HepG2 (cell line): ENCODE measurements around the gene PLAA. TPM values are rescaled to one million over a fixed set of nuclear protein-coding genes. Genes with fewer than 3 reads are reported as not detected.

Source experiments
- ATM ChIP-seq: fragments of 450-650 bp; IDR thresholded peaks from 2 replicates; pipeline ENCODE4 v1.7.1; 2017; ENCODE audit warnings: mild to moderate bottlenecking, borderline replicate concordance
- CAMTA2 ChIP-seq: sonication (generic); formaldehyde crosslinking; IDR thresholded peaks from 2 replicates; pipeline ENCODE4 v1.4.0; 2020; ENCODE audit warnings: mild to moderate bottlenecking, missing genetic modification reagents, borderline replicate concordance
- CC2D1A ChIP-seq: sonication (generic); formaldehyde crosslinking; IDR thresholded peaks from 2 replicates; pipeline ENCODE4 v1.8.1; 2023; ENCODE audit warnings: mild to moderate bottlenecking, missing genetic modification reagents
- CEBPG ChIP-seq: IDR thresholded peaks from 2 replicates; pipeline ENCODE4 v1.6.1; 2016
- E2F5 ChIP-seq: sonication (generic); formaldehyde crosslinking; conservative IDR thresholded peaks from 2 replicates; pipeline ENCODE4 v1.4.0; 2020; ENCODE audit warnings: missing genetic modification reagents
- ETV6 ChIP-seq: sonication (generic); formaldehyde crosslinking; conservative IDR thresholded peaks from 2 replicates; pipeline ENCODE4 v1.4.0; 2020; ENCODE audit warnings: missing genetic modification reagents
- FIP1L1 ChIP-seq: fragments of 200-400 bp; formaldehyde crosslinking; IDR thresholded peaks from 2 replicates; pipeline ENCODE4 v1.6.1; 2018; ENCODE audit warnings: low read depth, mild to moderate bottlenecking, low read length, moderate library complexity, borderline replicate concordance; ENCODE audit not compliant: insufficient read depth
- GLI4 ChIP-seq: sonication (generic); formaldehyde crosslinking; IDR thresholded peaks from 2 replicates; pipeline ENCODE4 v1.5.1; 2020; ENCODE audit warnings: missing genetic modification reagents, mild to moderate bottlenecking, moderate library complexity, borderline replicate concordance
- GPN1 ChIP-seq: sonication (generic); formaldehyde crosslinking; IDR thresholded peaks from 2 replicates; pipeline ENCODE4 v1.5.1; 2020; ENCODE audit warnings: missing genetic modification reagents, borderline replicate concordance
- MBNL3 ChIP-seq: fragments of 250-450 bp; sonication (Bioruptor Pico); conservative IDR thresholded peaks from 2 replicates; pipeline ENCODE4 v1.8.0; 2022; ENCODE audit warnings: mild to moderate bottlenecking, inconsistent platforms
- NPAS2 ChIP-seq: sonication (generic); formaldehyde crosslinking; IDR thresholded peaks from 2 replicates; pipeline ENCODE4 v1.8.0; 2022; ENCODE audit warnings: mild to moderate bottlenecking, missing genetic modification reagents, borderline replicate concordance
- PCBP2 ChIP-seq: fragments of 200-400 bp; formaldehyde crosslinking; optimal IDR thresholded peaks from 2 replicates; pipeline ENCODE3; 2018; ENCODE audit warnings: low read length, low read depth; ENCODE audit not compliant: poor library complexity, severe bottlenecking
- PTBP1 ChIP-seq: fragments of 200-400 bp; formaldehyde crosslinking; IDR thresholded peaks from 2 replicates; pipeline ENCODE4 v1.6.1; 2018; ENCODE audit warnings: low read length, low read depth; ENCODE audit not compliant: poor library complexity, severe bottlenecking
- SOX5 ChIP-seq: IDR thresholded peaks from 2 replicates; pipeline ENCODE4 v1.6.1; 2016; ENCODE audit warnings: borderline replicate concordance
- TARDBP ChIP-seq: sonication (generic); formaldehyde crosslinking; IDR thresholded peaks from 2 replicates; pipeline ENCODE4 v1.8.0; 2022; ENCODE audit warnings: mild to moderate bottlenecking, missing genetic modification reagents
- TCF7 ChIP-seq: sonication (generic); IDR thresholded peaks from 2 replicates; pipeline ENCODE4 v1.6.1; 2016; ENCODE audit warnings: antibody characterized with exemption, low read depth
- WIZ ChIP-seq: sonication (generic); formaldehyde crosslinking; IDR thresholded peaks from 2 replicates; pipeline ENCODE4 v1.5.1; 2020; ENCODE audit warnings: mild to moderate bottlenecking, missing genetic modification reagents
- ZNF101 ChIP-seq: sonication (generic); formaldehyde crosslinking; IDR thresholded peaks from 2 replicates; pipeline ENCODE4 v1.4.0; 2020; ENCODE audit warnings: mild to moderate bottlenecking, low read depth, missing genetic modification reagents, borderline replicate concordance
- ZNF142 ChIP-seq: sonication (generic); formaldehyde crosslinking; IDR thresholded peaks from 2 replicates; pipeline ENCODE4 v1.4.0; 2020; ENCODE audit warnings: missing genetic modification reagents
- ZNF225 ChIP-seq: sonication (generic); formaldehyde crosslinking; IDR thresholded peaks from 2 replicates; pipeline ENCODE4 v1.4.0; 2020; ENCODE audit warnings: mild to moderate bottlenecking, missing genetic modification reagents
- ZNF274 ChIP-seq: sonication (generic); formaldehyde crosslinking; IDR thresholded peaks from 2 replicates; pipeline ENCODE4 v1.5.1; 2020; ENCODE audit warnings: mild to moderate bottlenecking, missing genetic modification reagents
- ZNF337 ChIP-seq: sonication (generic); formaldehyde crosslinking; IDR thresholded peaks from 2 replicates; pipeline ENCODE4 v1.5.1; 2020; ENCODE audit warnings: missing genetic modification reagents, low read depth, mild to moderate bottlenecking, borderline replicate concordance
- ZNF747 ChIP-seq: sonication (generic); formaldehyde crosslinking; IDR thresholded peaks from 2 replicates; pipeline ENCODE4 v1.8.1; 2023; ENCODE audit warnings: missing genetic modification reagents, mild to moderate bottlenecking, borderline replicate concordance
- polyA plus RNA-seq, 8 experiments: library from polyadenylated mRNA; depleted of rRNA in 3 of 8; stranded (reverse) in 7 of 8; unstranded in 1 of 8; fragments of >200 nt; fragmentation: Illumina TruSeq in 4 of 8; extraction: Trizol in 4 of 8; gene quantifications; 2 replicates each; pipeline versions ENCODE4 v1.2.1 to v1.2.3, GENCODE V29; 2011 to 2016; ENCODE audit warnings: low read depth in 4 of 8, missing spikeins in 1 of 8, mixed read lengths in 1 of 8; ENCODE audit not compliant: insufficient read depth in 1 of 8
- total RNA-seq, 5 experiments: library from RNA; depleted of rRNA; stranded (reverse); fragments of >200 nt; fragmentation: Illumina TruSeq; extraction: Trizol; gene quantifications; 2 replicates each; pipeline ENCODE4 v1.2.3, GENCODE V29; 2016; ENCODE audit warnings: low read depth in 1 of 5

The PLAA gene
- total and polyA plus RNA-seq, 2 of the 13 experiments (the other 11 are each of a cell fraction or from before 2014, with no cell fraction given): 5.8 to 22.9 TPM

DNA sequence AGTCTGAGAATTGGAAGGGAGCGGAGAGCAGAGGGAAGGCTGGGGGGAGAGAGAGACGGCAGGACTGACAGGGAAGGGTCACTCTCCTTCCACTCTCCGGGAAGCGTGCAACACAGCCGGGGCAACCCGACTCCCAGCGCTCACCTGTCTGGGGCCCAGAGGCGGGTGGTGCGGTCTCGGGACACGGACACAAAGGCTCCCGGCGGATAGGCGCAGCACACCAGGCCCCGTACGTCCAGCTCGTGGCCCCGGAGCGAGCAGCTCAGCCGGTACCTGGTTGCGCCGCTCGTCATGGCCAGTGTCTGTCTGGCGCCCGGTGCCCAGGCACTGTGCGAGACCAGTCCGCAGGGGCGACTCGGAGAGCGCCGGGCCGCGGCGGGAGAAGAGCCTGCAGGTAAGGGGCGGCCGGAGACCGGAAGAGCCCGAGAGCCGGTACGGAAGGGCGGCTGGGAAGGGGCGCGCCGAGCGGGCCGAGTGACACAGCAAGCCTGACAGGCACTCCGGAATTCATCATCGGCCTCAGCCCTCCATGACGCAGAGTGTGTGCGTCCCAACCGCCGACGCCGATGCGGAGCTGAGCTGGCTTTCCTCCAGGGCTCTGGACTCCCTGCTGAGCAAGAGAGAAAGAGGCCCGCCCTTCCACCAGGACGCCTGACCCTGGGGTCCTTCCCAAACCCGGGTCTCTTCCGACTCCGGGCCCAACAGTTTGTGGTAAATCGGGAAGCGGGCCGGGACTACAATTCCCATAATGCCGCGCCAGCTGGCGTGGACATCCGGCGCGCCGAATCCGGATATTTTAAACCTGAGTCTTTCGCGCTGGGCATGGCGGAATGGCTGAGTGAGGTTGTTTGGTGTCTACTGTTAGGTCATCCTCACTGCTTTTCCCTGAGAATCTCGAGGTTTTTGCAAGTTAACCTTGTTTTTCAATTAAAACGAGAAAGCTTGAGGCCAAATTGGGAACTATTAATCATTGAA is at the start of gene PLAA (continued):
- TF ChIP-seq NPAS2 (CRISPR knock-in tag) (no peak), SOX5 (CRISPR knock-in tag) (no peak; the same call in 1 of the 2 replicates), FIP1L1 (no peak), CC2D1A (CRISPR knock-in tag) (no peak), MBNL3 (CRISPR knock-in tag) (no peak), PTBP1 (no peak), GPN1 (CRISPR knock-in tag) (0 out of 2 replicates have a peak, but pooled peaks have one; percentile 26), ZNF337 (peak; percentile 87; the same call in 1 of the 2 replicates), ZNF747 (0 out of 2 replicates have a peak, but pooled peaks have one; percentile 54), PCBP2 (no peak), ZNF225 (peak; percentile 72), ETV6 (no peak), TCF7 (no peak), TARDBP (CRISPR knock-in tag) (peak; percentile 45), ATM (no peak), E2F5 (CRISPR knock-in tag) (peak; percentile 89; the same call in 1 of the 2 replicates), GLI4 (CRISPR knock-in tag) (no peak), WIZ (peak; percentile 88; the same call in 1 of the 2 replicates), ZNF101 (no peak), CAMTA2 (CRISPR knock-in tag) (0 out of 2 replicates have a peak, but pooled peaks have one; percentile 28), ZNF274 (CRISPR knock-in tag) (no peak), ZNF142 (CRISPR knock-in tag) (no peak), CEBPG (CRISPR knock-in tag) (no peak)
